Fibroblast of pulmonary artery (primary cell): Measurements from ENCODE around the gene BRD8.
A peak's percentile ranks its signal among the peaks of the same experiment; 100 is the strongest.
"Not testable (repeated sequence)": the region's sequence is repeated elsewhere in the genome, so short reads cannot be mapped to it uniquely, and the experiment has no call there.

Experiments used
- DNase-seq: peaks from one replicate; pipeline ENCODE4 v3.0.0-alpha.2; 2010; ENCODE audit warnings: low read depth
- H3K4me3 ChIP-seq: replicated peaks from 2 replicates; pipeline ENCODE4 v1.5.1; 2011; ENCODE audit warnings: low read depth, mild to moderate bottlenecking, control low read depth, low read length, moderate library complexity
- TF ChIP-seq, protein P1 (sequence below): IDR thresholded peaks from 2 replicates; pipeline ENCODE4 v1.5.1; 2011; ENCODE audit warnings: mild to moderate bottlenecking, control low read depth, low read length, inconsistent platforms; ENCODE audit errors: missing control alignments

Gene BRD8

DNA sequence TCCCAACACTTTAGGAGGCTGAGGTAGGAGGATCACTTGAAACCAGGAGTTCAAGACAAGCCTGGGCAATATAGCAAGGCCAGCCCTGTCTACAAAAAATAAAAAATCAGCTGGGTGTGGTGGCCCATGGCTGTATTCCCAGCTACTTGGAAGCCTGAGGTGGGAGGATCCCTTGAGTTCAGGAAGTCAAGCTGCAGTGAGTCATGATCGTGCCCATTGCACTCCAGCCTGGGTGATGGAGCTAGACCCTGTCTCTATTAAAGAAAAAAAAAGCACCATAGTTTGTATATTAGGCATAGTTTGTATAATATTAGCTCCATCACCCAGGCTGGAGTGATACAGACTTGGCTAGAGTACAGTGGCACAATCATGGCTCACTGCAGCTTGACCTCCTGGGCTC is 29.6 kb downstream of the BRD8 start:
- TF ChIP-seq, protein P1, sequence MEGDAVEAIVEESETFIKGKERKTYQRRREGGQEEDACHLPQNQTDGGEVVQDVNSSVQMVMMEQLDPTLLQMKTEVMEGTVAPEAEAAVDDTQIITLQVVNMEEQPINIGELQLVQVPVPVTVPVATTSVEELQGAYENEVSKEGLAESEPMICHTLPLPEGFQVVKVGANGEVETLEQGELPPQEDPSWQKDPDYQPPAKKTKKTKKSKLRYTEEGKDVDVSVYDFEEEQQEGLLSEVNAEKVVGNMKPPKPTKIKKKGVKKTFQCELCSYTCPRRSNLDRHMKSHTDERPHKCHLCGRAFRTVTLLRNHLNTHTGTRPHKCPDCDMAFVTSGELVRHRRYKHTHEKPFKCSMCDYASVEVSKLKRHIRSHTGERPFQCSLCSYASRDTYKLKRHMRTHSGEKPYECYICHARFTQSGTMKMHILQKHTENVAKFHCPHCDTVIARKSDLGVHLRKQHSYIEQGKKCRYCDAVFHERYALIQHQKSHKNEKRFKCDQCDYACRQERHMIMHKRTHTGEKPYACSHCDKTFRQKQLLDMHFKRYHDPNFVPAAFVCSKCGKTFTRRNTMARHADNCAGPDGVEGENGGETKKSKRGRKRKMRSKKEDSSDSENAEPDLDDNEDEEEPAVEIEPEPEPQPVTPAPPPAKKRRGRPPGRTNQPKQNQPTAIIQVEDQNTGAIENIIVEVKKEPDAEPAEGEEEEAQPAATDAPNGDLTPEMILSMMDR, result no peak
- DNase-seq, result peak; percentile 89
- no peak overlapping the region for H3K4me3 ChIP-seq

DNA sequence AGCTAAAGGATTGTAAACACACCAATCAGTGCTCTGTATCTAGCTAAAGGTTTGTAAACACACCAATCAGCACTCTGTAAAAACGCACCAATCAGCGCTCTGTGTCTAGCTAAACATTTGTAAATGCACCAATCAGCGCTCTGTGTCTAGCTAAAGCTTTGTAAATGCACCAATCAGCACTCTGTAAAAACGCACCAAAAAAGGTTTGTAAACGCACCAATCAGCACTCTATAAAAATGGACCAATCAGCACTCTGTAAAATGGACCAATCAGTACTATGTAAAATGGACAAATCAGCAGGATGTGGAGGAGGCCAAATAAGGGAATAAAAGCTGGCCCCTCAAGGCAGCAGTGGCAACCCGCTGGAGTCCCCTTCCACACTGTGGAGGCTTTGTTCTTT is 34.9 kb downstream of the BRD8 start:
- DNase-seq, H3K4me3 ChIP-seq: not testable (repeated sequence)

DNA sequence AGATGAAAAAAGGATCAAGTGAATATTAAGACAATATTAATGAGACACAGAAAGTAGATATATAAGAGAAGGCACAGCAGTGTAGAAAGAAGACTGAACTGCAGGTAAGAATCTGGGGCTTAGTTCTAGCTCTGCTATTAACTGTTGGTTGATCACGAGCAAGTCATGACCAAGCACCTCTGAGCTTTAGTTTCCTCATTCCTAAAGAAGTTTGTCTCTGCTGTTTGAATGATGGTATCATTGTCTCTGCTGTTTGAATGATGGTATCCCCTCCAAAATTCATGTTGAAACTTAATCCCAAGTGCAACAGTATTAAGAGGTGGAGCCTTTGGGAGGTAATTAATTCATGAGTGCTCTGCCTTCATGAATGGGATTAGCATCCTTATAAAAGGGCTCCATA is 36.7 kb downstream of the BRD8 start:
- TF ChIP-seq, protein P1, result no peak
- no peak overlapping the region for H3K4me3 ChIP-seq
- DNase-seq, result no peak

DNA sequence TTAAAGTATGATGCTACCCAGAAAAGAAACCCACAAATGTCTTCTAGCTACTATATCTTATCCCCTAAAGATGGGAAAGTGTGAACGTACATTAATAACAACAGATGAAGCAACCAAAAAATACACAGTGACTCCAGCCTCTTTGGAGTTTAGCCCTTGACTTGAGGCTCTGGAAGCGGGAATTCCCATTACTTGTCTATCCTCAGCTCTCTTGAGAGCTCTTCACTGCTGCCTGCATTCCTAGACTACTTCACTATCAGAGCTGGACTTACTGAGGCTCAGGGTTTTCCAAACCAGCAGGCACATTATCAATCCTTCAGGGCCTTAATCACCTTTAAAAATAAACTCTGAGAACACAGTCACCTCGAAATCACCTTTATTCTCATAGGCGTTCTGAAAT is 38.2 kb downstream of the BRD8 start:
- no peak overlapping the region for H3K4me3 ChIP-seq
- no peak for DNase-seq
- TF ChIP-seq, protein P1, result no peak

DNA sequence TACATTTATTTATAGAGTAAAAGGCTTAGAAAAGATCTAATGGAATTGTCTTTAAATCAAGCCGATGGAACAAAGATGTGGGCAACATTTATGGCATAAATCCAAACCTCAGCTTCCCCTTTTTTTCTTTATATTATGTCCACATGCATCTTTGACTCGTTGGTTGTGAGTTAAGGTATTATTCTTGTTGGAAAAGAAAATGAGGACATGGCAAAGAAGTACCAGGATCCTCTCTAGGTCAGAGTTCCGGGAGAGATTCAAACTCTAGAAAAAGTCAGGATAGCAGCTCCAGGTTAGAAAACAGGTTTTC is 38.7 kb downstream of the BRD8 start:
- DNase-seq, result no peak
- H3K4me3 ChIP-seq, result no peak overlapping the region
- TF ChIP-seq, protein P1, result no peak

DNA sequence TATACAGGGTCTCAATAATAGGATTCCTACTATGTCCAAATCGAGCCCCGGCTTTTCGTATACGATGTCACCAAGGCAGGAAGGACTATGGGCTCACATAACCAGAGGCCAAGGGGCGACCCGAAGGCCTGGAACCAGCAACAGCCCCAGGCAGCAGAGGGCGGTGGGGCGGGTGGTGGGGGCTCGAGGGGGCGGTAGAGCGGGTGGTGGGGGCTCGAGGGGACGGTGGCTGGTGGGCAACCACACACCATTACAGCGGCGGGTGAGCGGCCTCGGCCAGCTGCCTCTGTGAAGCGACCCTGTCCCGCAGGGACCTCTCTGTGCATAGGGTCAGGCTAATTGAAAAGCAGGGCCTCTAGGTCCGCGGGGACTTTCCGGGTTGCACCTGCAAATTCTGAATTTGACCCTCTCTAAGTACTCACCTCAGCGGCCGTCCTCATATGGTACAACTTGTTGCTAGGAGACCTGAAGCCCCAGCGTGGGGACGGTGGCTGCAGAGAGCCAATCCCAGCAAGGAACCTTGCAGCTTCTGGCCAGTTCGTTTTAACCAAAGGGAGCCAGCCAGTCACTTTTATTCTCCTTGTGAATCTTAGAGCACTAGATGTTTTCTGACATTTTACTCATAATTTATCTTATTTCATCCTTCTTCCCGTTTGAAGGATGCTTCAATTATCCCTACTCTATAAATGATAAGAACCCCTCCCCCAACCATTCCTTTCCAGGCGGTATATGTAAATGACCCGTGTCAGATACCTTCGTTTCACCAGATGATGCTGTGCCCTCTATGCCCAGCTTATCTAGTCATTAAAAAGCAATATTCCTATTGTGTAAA is 39.3 kb downstream of the BRD8 start, which contains the start of gene NME5:
NME5 (minus strand) TSS at position 480 of the 832 bp plus-strand sequence. CDS start 648 bp downstream, outside the sequence.
- peak within 1 kb of the TSS; percentile 58 for H3K4me3 ChIP-seq
- TF ChIP-seq, protein P1, result no peak
- DNase-seq, result peak; percentile 69

DNA sequence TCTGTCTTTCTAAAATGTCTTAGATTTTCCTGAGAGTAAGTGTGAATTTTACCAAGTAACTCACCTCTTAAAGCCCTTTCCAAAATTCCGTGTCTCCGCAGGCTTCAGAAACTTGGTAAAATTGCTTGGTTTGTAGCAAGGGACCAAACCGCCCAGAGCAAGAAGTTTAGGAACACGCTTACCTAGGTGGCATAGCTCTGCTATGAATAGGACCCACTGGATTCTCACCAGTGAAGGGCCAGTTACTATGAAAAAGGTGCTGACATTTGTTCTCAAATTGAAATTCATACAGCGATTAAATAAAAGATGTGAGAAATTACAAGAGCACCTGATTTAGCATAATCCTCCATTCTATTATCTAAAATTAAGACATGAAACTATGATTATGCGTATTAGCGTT is 45.9 kb downstream of the BRD8 start:
- DNase-seq, result no peak
- H3K4me3 ChIP-seq, result no peak overlapping the region
- TF ChIP-seq, protein P1, result no peak
